ENCODE data around the gene TAX1BP1.

Gene TAX1BP1

GRCh38 chr7:27782849-27783248, 42.9 kb downstream of the TAX1BP1 start:
- DNase-seq, result no peak

GRCh38 chr7:27784399-27785053, 44.6 kb downstream of the TAX1BP1 start:
- DNase-seq, result peak; percentile 54

- DNase-seq, result no peak
These were observed 48.5 kb downstream of the TAX1BP1 start for GRCh38 chr7:27788437-27788836.

- DNase-seq, result no peak
These were observed 53.8 kb downstream of the TAX1BP1 start for GRCh38 chr7:27793780-27794179.

- no peak for DNase-seq
These were observed 56.0 kb downstream of the TAX1BP1 start for GRCh38 chr7:27795977-27796376.

- no peak for DNase-seq
These were observed 59.2 kb downstream of the TAX1BP1 start for GRCh38 chr7:27799212-27799611.

- no peak for DNase-seq
These were observed 63.0 kb downstream of the TAX1BP1 start for GRCh38 chr7:27802999-27803398.

GRCh38 chr7:27804139-27804538, 64.2 kb downstream of the TAX1BP1 start:
- no peak for DNase-seq

- no peak for DNase-seq
These were observed 68.7 kb downstream of the TAX1BP1 start for GRCh38 chr7:27808626-27809025.

GRCh38 chr7:27810186-27810585, 70.2 kb downstream of the TAX1BP1 start:
- no peak for DNase-seq

GRCh38 chr7:27812706-27813105, 72.7 kb downstream of the TAX1BP1 start:
- DNase-seq, result no peak

GRCh38 chr7:27822245-27822644, 82.3 kb downstream of the TAX1BP1 start:
- DNase-seq, result no peak

GRCh38 chr7:27825891-27826290, 85.9 kb downstream of the TAX1BP1 start:
- DNase-seq, result no peak

GRCh38 chr7:27826357-27826756, 86.4 kb downstream of the TAX1BP1 start:
- DNase-seq, result no peak

- no peak for DNase-seq
These were observed 94.4 kb downstream of the TAX1BP1 start for GRCh38 chr7:27834179-27834921.

- DNase-seq, result no peak
These were observed 95.4 kb downstream of the TAX1BP1 start for GRCh38 chr7:27835376-27835775.

GRCh38 chr7:27836536-27836935, 96.6 kb downstream of the TAX1BP1 start:
- DNase-seq, result no peak

- DNase-seq, result no peak
These were observed 99.1 kb downstream of the TAX1BP1 start for GRCh38 chr7:27839099-27839498.

GRCh38 chr7:27840313-27840712, 100.4 kb downstream of the TAX1BP1 start:
- DNase-seq, result no peak

- no peak for DNase-seq
These were observed 100.9 kb downstream of the TAX1BP1 start for GRCh38 chr7:27840760-27841364.

GRCh38 chr7:27842094-27842692, 102.2 kb downstream of the TAX1BP1 start:
- peak; percentile 89 for DNase-seq

- peak; percentile 25 for DNase-seq
These were observed 102.9 kb downstream of the TAX1BP1 start for GRCh38 chr7:27842851-27843250.

GRCh38 chr7:27843584-27844305, 103.8 kb downstream of the TAX1BP1 start:
- peak; percentile 13 for DNase-seq
